BE2C (cell line): ENCODE data around the gene NRGN.

Experiments used
- DNase-seq: peaks from one replicate; pipeline ENCODE4 v3.0.0-alpha.2; 2020
- H3K27me3 ChIP-seq: fragments of 250-450 bp; sonication (Bioruptor Pico); 2 replicates; pipeline ENCODE4 v1.5.1; 2020; ENCODE audit warnings: mild to moderate bottlenecking
- H3K36me3 ChIP-seq: fragments of 250-450 bp; sonication (Bioruptor Pico); 2 replicates; pipeline ENCODE4 v1.5.1; 2020; ENCODE audit warnings: mild to moderate bottlenecking
- H3K4me1 ChIP-seq: fragments of 250-450 bp; sonication (Bioruptor Pico); 2 replicates; pipeline ENCODE4 v1.5.1; 2020
- H3K4me3 ChIP-seq: 2 replicates; pipeline ENCODE4 v1.5.1; 2011; ENCODE audit warnings: low read depth, low read length
- H3K9me3 ChIP-seq: fragments of 250-450 bp; sonication (Bioruptor Pico); 2 replicates; pipeline ENCODE4 v1.5.1; 2020
- CTCF ChIP-seq: IDR thresholded peaks from 2 replicates; pipeline ENCODE4 v1.5.1; 2012; ENCODE audit warnings: mild to moderate bottlenecking, low read depth, low read length

Gene NRGN

GRCh38 chr11:124748481-124749343, 9.0 kb downstream of the NRGN start:
- no peak for TF ChIP-seq CTCF
- H3K36me3 ChIP-seq, result no peaks in the 10 kb centered on the region
- no peak for DNase-seq
- H3K9me3 ChIP-seq, result no peaks in the 10 kb centered on the region
- H3K4me1 ChIP-seq, result no peaks in the 10 kb centered on the region
- H3K27me3 ChIP-seq, result peaks cover 64% of the 10 kb centered on the region
- no peak overlapping the region for H3K4me3 ChIP-seq

DNA sequence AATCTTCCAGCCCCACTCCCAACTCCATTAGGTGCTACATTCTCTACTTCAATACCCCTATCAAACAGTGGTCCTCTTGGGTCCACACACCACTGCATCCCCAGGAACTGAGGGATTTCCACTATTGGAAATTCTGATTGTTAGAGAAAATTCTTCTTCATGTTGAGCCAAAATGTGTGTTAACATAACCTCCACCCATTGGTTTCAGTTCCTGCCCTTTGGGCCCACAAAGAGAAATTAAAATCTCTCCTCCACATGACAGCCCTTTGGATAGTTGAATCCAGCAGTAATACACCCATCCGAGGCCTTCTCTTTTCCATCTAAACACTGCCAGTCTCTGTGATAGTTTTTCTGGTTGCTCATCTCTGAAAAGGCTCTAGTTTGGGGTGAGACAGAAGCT, 10.2 kb downstream of the NRGN start:
- DNase-seq, result no peak
- Histone ChIP-seq H3K27me3 (peaks cover 64% of the 10 kb centered on the region), H3K4me3 (no peak overlapping the region), H3K4me1 (no peaks in the 10 kb centered on the region), H3K9me3 (no peaks in the 10 kb centered on the region), H3K36me3 (no peaks in the 10 kb centered on the region)
- TF ChIP-seq CTCF, result no peak

DNA sequence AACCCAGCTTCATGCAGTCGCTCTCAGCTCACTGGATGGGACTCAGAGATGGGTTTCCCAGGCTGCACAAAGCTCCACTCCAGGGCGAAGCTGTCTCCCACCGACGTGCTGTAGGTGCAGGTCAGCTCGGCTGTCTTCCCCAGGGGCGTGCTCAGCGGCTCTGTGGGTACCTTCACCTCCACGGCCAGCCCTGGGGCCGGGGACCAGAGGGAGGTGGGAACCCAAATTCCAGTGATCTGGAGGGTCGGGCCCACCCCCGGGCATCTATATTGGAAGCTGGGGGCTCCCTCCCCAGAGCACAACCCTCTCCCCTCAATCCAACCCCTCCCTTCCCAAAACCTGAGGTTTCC, 11.6 kb downstream of the NRGN start:
- TF ChIP-seq CTCF, result no peak
- Histone ChIP-seq H3K9me3 (no peaks in the 10 kb centered on the region), H3K4me1 (no peaks in the 10 kb centered on the region), H3K4me3 (no peak overlapping the region), H3K27me3 (peaks cover 58% of the 10 kb centered on the region), H3K36me3 (no peaks in the 10 kb centered on the region)
- no peak for DNase-seq

- H3K36me3 ChIP-seq, result no peaks in the 10 kb centered on the region
- H3K4me3 ChIP-seq, result no peak within 1 kb of the TSS
- H3K4me1 ChIP-seq, result no peaks in the 10 kb centered on the region
- TF ChIP-seq CTCF, result no peak
- DNase-seq, result no peak
- no peaks in the 10 kb centered on the region for H3K9me3 ChIP-seq
- H3K27me3 ChIP-seq, result peaks cover 60% of the 10 kb centered on the region
Measured at GRCh38 chr11:124751741-124752470, 12.2 kb downstream of the NRGN start, which contains the start of gene VSIG2. VSIG2 (minus strand) TSS chr11:124752255; CDS start chr11:124752137, 118 bp downstream.

DNA sequence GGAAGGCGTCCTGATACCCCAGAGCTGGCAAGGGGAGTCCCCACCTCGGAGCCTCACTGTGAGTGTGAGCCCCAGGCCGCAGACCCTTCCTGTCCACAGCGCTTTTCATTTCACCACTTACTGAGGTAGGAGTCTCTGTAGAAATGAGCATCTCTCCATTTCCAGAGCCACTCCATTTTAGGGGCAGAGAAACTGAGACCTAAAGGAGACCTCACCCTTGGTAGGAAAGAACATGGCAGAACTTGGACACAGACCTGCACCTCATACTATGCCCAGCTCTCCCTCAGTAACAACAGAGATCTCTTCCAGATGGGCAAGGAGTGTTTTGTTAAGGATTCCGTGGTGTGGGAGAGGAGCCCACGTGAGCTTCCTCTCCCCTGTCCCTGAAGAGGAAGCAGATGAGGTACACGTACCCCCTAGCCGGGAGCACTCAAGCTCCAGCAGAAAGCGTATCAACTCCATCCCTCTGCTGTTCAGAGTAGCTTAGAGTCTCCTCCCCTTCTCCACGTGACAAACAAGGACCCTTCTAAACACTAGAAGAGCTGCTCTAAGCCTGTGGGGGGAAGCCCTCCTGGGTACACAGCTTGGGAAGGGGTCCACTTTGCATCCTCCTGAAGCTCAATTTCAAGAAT, 12.8 kb downstream of the NRGN start:
- H3K4me1 ChIP-seq, result no peaks in the 10 kb centered on the region
- H3K27me3 ChIP-seq, result peaks cover 67% of the 10 kb centered on the region
- H3K36me3 ChIP-seq, result no peaks in the 10 kb centered on the region
- no peak for DNase-seq
- H3K9me3 ChIP-seq, result no peaks in the 10 kb centered on the region
- TF ChIP-seq CTCF, result no peak
- H3K4me3 ChIP-seq, result no peak overlapping the region

- Histone ChIP-seq H3K9me3 (no peaks in the 10 kb centered on the region), H3K27me3 (peaks cover 67% of the 10 kb centered on the region), H3K4me1 (no peaks in the 10 kb centered on the region), H3K36me3 (no peaks in the 10 kb centered on the region), H3K4me3 (no peak overlapping the region)
- no peak for DNase-seq
- TF ChIP-seq CTCF, result no peak
Measured at GRCh38 chr11:124753205-124753604, 13.5 kb downstream of the NRGN start.
